Measurements from ENCODE around the gene MAP7D3. TPM values are rescaled to one million over a fixed set of nuclear protein-coding genes. Genes with fewer than 3 reads are reported as not detected.
"Not testable (repeated sequence)": the region's sequence is repeated elsewhere in the genome, so short reads cannot be mapped to it uniquely, and the experiment has no call there.

The MAP7D3 gene
- total RNA-seq, 2 donors from 2014 or later, result 14.3 to 19.8 TPM

GRCh38 chrX:136170139-136170800, 80.9 kb downstream of the MAP7D3 start:
- Mint-ChIP-seq H3K27ac (no peak overlapping the region), H3K9me3 (no peaks in the 10 kb centered on the region), H3K36me3 (no peaks in the 10 kb centered on the region)
- DNase-seq (ENCODE audit: low spot score in 2 of 2), result no peak
- ATAC-seq, result no peak

DNA sequence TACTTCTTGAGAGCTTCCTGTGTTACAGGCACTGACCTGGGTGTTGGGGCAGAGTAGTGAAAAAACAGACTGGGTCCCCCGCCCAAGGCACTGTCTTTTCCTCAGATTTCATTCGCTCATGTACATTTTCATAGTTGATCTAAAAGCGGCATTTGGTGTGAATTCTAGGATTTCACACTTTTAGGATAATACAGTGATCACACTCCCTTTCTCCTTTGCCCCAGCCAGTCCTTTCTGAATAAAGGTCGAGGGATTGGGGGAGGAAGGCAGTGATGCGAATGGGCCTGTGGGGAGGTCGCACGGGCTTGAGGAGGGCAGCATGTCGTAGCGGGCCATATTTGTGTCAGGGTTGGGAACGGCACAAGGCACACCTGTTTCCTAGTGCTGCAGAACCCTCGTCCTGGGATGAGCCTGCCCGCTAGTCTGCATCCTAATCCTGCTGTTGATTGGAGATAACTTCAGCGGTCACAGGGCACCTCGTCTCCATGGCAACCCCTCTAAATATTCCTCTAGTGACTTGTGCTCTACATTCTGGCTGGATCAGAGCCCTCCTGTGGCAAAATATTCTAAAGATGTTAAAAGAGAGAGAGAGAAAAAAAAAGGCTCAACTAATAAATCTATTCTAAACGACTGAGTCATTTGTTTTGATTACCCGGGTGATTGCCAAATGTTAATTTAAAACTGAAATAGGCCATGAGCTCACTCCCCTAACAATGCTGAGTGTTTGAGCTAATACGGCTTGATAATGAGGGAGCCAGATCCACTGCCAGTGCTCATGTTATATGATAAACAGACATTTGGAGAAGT, 82.1 kb downstream of the MAP7D3 start:
- Mint-ChIP-seq H3K27ac (no peak overlapping the region), H3K9me3 (no peaks in the 10 kb centered on the region), H3K36me3 (no peaks in the 10 kb centered on the region)
- ATAC-seq, result no peak
- no peak for DNase-seq (ENCODE audit: low spot score in 2 of 2)

DNA sequence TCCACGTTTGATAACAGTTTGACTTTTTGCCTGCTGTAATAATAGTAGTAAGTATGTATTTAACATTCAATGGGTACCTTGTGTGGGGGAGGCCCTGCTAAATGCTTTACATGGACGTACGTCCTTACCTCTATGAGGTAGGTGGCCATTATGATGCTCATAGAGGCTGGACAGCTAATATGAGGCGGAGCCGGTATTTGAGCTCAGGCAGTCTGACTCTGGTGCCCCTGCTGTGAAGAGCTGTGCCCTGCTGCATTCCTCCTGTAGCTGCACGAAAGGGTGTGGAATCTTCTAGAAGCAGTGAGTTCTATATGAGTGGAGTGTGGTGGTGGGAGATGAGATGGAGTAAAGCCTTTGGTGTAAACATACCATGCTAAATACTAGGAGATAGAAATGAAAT, 83.2 kb downstream of the MAP7D3 start:
- ATAC-seq; H3K36me3 Mint-ChIP-seq; H3K27ac Mint-ChIP-seq; DNase-seq (ENCODE audit: low spot score in 2 of 2); H3K9me3 Mint-ChIP-seq: not testable (repeated sequence)

- Mint-ChIP-seq H3K36me3 (no peaks in the 10 kb centered on the region), H3K9me3 (no peaks in the 10 kb centered on the region), H3K27ac (no peak overlapping the region)
- no peak for DNase-seq (ENCODE audit: low spot score in 2 of 2)
- no peak for ATAC-seq
Observed at GRCh38 chrX:136166221-136166855, 84.9 kb downstream of the MAP7D3 start.

- H3K27ac Mint-ChIP-seq, result no peak overlapping the region
- no peak for DNase-seq (ENCODE audit: low spot score in 2 of 2)
- H3K36me3 Mint-ChIP-seq, result no peaks in the 10 kb centered on the region
- ATAC-seq, result no peak
- no peaks in the 10 kb centered on the region for H3K9me3 Mint-ChIP-seq
Observed at GRCh38 chrX:136165406-136165805, 85.8 kb downstream of the MAP7D3 start.

DNA sequence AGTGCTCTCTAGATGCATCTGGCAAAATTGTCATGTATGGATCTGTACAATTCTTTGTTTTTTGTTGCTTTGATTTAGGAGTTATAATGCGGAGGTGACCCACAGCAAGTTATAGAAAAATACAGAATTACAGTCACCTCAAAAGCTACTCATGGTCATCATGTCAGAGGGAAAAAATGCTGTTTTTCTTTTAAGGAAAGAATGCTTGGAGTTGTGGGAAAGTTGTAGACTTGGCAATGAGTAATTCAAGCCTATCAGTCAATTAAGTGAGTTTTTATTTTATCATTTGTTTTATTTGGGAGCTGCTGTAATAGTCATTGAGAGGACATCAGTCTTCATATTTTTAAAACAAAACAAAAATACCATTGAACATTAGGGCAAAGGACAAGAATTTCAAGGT, 87.5 kb downstream of the MAP7D3 start:
- no peak for ATAC-seq
- Mint-ChIP-seq H3K9me3 (no peaks in the 10 kb centered on the region), H3K27ac (no peak overlapping the region), H3K36me3 (no peaks in the 10 kb centered on the region)
- no peak for DNase-seq (ENCODE audit: low spot score in 2 of 2)

Other genes starting within 250 kb of the MAP7D3 start
- gene FHL1, start 103.9 kb downstream of the MAP7D3 start, total RNA-seq, result 10 to 100 TPM in 1 of 2 donors, 1 to 10 TPM in 1; 6.9 to 22.9 TPM
- gene ADGRG4, start 49.6 kb upstream of the MAP7D3 start, total RNA-seq, result not detected
- not detected for gene BRS3, start 236.5 kb upstream of the MAP7D3 start, total RNA-seq
- gene HTATSF1, start 246.2 kb upstream of the MAP7D3 start, total RNA-seq, result 10 to 100 TPM; 41.5 to 45.3 TPM

Measured in activated naive CD4-positive, alpha-beta T cell treated with anti-CD3 and anti-CD28 coated beads, Interleukin-2, amount 50 U/mL, for 72 hours (primary cell).